Cardiac fibroblast (primary cell): ENCODE results near the gene DIAPH2.

ENCODE experiments used
- DNase-seq, 2 donors: peaks; one replicate each; pipeline versions ENCODE4 v3.0.0 to v3.0.0-alpha.2; 2010; ENCODE audit warnings: low read depth in 2 of 2
- H3K4me3 ChIP-seq, 2 donors: replicated peaks in 1 of 2; 1 replicate in 1 of 2; 2 replicates in 1 of 2; pipeline ENCODE4 v1.5.1; 2011; ENCODE audit warnings: low read depth in 2 of 2, low read length in 2 of 2, mild to moderate bottlenecking in 2 of 2, moderate library complexity in 1 of 2
- CTCF ChIP-seq: IDR thresholded peaks from one replicate; pipeline ENCODE4 v1.5.1; 2011; ENCODE audit warnings: low read depth, mild to moderate bottlenecking, low read length, inconsistent platforms

Gene DIAPH2

GRCh38 chrX:97215186-97215585, 530.5 kb downstream of the DIAPH2 start:
- H3K4me3 ChIP-seq = no peak overlapping the region
- no peak for TF ChIP-seq CTCF
- DNase-seq = peak in 1 of 2 donors; percentile 10

GRCh38 chrX:97224148-97224547, 539.5 kb downstream of the DIAPH2 start:
- DNase-seq = no peak
- no peak for TF ChIP-seq CTCF
- H3K4me3 ChIP-seq = no peak overlapping the region

- DNase-seq = no peak
- TF ChIP-seq CTCF = no peak
- no peak overlapping the region for H3K4me3 ChIP-seq
Observed at GRCh38 chrX:97229318-97229717, 544.7 kb downstream of the DIAPH2 start.

GRCh38 chrX:97230948-97231347, 546.3 kb downstream of the DIAPH2 start:
- DNase-seq = no peak
- H3K4me3 ChIP-seq = no peak overlapping the region
- TF ChIP-seq CTCF = no peak

GRCh38 chrX:97234471-97235081, 549.9 kb downstream of the DIAPH2 start:
- TF ChIP-seq CTCF = no peak
- no peak overlapping the region for H3K4me3 ChIP-seq
- DNase-seq = no peak

GRCh38 chrX:97238632-97239031, 554.0 kb downstream of the DIAPH2 start:
- peak; percentile 45 to 69 for DNase-seq
- H3K4me3 ChIP-seq = no peak overlapping the region
- TF ChIP-seq CTCF = no peak

GRCh38 chrX:97252111-97252510, 567.5 kb downstream of the DIAPH2 start:
- no peak for TF ChIP-seq CTCF
- no peak for DNase-seq
- H3K4me3 ChIP-seq = no peak overlapping the region
